GM19438 (cell line): ENCODE measurements around the gene NCOA6.
"Not testable (repeated sequence)": the region's sequence is repeated elsewhere in the genome, so short reads cannot be mapped to it uniquely, and the experiment has no call there.

Source experiments
- ATAC-seq: cut with Tn5 transposase; IDR thresholded peaks from one replicate; pipeline ENCODE4 v1.9.1; 2021; ENCODE audit warnings: low read depth; ENCODE audit not compliant: unreplicated experiment

Gene NCOA6

DNA sequence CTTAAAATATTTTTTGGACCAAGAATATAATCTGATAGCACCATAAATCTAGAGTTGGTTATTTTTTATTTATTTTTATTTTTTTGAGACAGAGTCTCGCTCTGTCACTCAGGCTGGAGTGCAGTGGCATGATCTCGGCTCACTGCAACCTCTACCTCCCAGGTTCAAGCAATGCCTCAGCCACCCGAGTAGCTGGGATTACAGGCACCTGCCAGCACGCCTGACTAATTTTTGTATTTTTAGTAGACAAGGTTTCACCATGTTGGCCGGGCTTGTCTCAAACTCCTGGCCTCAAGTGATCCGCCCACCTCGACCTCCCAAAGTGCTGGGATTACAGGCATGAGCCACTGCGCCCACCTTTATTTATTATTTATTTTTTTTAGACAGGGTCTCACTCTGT lies 45.2 kb downstream of the NCOA6 start:
- not testable (repeated sequence) for ATAC-seq

DNA sequence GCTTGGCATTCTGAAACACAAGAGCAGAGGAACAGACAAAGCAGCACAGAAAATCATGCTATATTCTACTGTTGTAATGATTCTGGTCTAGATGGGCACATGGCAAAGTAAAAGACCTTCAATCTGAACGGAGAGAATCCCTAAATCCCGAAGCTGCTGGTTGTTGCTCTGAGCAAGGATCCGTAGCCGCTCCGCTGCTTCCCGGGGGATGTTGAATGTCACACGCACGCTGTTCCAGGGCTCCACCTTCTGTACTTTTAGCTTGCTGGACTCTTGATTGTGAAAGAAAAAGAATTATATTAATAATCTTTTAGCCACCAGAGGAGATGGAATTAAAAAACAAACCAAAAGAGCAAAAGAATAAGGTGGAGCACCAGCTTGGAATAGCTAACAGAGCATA lies 49.3 kb downstream of the NCOA6 start:
- no peak for ATAC-seq

DNA sequence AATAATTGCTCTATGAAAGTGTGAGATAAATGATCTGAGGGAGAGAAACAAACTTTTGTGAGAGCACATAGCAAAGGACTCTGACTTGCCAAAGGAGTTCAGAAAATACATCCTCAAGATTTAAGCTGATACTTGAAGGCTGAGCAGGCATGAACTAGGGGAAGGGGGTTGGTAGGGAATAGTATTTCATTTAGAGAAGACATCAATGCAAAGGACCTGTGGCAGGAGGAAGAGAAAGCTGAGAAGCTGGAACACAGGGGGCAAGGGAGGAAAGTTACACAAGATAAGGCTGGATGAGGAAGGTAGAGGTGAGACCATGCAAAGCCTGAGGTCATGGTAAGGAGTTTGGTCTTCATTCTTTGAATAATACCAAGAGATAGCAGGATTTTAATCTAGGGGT lies 50.6 kb downstream of the NCOA6 start:
- no peak for ATAC-seq

DNA sequence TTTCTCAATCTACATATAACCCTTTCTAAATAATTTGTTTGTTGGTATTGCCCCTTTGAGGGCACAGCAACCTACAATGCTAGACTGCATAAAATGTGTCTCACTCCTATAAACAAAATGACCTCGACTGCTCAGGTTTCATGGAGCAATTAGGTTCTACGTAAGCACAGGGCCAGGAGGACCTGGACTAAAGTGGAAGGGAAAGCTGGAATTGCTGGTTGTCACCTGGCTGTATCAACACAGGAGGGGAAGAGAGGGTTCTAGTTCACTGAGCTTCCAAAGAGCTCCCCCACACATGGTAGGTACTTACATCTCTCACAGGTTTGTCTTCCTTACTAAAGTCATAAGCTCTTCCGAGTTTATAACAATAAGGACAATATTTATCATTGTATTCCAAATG lies 51.0 kb downstream of the NCOA6 start:
- ATAC-seq = no peak

DNA sequence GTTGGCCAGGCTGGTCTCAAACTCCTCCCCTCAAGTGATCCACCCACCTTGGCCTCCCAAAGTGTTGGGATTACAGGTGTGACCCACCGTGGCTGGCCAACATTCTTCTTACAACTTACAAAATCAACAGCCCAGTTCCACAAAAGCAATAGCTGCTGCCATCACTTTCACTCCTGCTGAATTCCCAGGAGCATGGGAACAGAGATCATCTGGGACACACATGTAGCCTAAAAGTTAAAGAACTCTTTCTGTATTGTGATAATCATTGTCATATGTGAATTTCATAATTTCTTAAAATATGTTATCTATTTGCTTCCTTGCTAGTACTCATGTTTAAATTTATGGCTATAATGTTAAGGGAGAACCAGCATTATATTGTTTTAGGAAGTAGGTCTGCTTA lies 51.7 kb downstream of the NCOA6 start:
- ATAC-seq = no peak

DNA sequence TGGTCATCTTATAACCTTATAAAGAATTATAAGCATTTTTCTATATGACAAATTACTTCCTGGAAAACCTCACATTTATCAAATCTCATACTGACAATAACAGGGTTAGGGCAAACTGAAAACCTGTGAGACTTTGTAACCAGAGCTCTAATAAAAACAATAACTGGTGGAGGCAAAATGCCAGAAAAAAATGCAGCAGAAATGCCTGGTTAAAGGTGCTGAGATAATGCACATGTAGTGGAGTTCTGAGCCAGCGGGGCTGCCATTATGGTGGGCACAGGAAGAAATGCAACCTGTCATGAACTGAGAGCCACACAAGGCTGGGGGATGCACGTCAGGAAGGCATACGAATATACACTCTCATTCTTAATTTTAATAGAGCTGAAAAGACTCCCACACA lies 53.0 kb downstream of the NCOA6 start:
- ATAC-seq = no peak

DNA sequence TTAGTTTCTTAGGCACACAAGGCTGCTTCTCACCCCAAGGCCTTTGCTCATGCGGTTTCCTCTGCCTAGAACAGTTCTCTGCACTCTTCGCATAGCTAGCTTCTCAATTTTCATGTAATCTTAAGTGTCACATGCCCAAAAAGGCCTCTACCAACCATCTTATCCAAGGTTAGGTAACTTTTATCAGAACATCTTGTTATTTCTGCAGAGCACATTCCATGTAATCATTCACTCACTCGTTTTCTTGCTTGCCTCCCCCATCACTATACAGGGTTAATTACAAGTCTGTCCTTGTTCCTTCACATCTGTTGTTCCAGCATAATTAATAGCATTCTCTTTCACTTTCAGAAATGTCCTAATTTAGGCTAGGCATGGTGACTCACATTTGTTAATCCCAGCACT lies 53.8 kb downstream of the NCOA6 start:
- ATAC-seq = no peak

DNA sequence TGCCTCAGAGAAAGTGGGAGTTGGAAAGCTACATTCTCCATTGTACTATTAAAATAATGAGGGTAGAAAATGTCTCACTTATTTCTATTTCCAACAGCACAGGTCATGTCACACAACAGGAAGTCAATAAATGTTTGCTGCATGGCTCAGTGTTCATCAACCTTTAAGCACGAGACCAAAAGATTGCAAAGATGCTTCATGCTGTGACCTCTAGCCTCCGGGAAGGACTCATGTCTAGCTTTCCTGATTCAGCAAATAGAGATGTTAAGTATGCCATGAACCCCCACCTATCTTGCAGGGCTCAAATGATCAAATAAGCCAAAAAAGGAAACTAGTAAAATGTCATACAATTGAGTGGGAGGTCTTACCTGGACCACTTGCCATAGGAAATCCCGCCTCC lies 57.4 kb downstream of the NCOA6 start:
- no peak for ATAC-seq

DNA sequence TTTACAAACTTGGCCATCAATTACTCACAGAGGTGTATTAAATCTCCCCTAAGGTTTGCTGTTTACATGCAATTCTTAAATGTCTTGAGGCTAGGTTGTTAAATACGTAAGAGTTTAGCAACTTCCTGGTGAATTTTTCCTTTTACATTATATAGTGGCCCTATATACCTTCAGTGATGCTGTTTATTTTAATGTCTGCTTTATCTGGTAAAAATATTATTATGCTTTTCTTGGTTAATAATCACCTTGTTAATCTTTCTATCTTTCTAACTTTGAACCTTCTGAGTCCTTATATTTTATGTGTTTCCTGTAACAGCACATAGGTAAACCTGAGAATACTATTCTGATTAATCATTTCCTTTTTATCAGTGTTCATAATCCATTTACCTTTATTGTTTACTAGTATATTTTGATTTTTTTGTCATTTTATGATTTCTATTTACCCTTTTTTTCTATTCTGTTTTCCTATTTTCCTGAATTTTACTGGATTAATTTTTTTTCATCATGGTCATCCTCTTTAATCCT lies 63.4 kb downstream of the NCOA6 start:
- no peak for ATAC-seq

DNA sequence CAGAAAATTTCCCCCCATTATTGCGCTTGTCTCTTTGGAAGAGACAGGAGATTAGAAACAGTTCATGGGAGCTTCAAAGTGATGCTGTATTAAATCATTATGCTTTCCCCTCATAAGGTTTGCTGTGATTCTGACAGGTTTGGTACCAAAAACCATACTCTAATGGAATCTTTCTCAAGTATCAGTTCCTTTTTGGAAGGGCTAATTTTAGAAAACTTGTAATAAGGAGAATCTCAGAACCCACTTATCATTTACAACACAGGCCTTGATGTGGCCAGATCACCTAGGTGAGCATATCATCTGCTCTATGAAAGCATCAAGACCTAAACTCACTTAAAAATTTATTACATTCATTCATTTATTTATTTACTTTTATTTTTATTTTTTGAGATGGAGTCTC lies 70.1 kb downstream of the NCOA6 start:
- ATAC-seq = no peak

DNA sequence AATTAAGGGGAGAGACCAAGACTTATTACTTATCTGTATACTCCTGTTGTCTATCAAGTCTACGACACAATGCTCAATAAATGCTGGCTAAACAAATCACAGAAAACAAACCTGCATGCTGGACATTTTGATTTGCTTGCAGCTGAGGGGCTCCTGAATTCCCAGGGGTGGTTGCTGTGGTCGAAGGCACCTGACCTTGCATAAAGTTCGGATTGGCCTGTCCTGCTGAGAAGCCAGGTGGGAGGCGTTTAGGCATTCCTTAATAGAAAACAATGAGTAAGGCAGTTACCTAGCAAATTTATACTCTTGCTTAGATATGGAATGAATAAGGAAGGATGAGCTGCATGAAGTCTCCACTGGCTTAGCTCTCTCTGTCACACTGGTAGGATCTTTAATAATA lies 70.8 kb downstream of the NCOA6 start:
- no peak for ATAC-seq

DNA sequence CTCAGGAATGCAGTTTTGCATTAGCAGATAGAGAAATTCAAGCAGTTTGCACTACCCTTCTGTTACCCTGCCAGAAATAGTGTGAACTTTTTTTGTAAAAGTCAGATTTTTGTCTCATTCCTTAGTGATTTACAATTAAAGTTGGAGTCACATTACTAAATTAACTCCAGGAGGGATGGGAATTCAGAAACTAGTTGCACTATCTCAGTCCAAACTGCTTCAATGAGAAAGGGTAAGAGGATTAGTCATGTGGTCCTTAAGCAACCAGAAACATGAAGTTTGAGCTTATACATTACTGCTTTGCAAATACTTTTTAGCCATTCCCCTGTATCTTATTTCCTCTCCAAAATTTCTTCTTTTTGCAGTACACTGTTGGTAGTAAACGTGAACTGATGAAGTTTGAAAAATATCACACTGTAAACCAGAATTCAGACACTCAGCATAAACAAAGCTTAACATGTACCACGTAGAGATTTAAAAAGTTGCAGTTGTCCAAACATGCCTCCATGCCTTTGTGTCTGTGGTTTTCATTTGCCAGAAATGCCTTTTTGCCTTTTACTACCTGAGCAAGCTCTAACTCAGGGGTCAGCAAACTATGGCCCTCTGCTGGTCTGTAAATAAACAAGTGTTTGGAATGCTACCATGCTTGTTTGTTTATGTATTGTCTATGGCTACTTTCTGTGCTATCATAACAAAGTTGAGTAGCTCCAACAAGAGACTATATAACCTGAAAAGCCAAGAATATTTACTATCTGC lies 71.6 kb downstream of the NCOA6 start:
- no peak for ATAC-seq

DNA sequence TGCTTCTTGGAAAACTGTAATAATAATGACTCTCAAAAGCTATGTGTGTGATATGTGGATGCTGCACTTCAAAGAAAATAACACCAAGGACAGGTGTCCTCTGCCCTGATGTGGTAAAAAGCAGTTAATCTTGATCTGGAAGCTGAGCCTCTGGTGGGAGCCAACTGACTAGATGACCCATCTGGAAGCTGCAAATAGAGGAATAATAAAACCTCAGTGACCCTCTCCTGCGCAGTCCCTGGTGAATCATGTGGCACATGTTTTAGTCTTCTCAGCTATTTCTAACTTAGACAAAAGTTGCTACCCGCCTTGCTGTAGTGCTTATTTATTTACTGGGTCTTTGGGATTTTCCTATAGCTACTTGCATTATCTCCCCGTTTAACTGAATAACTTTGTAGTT lies 74.0 kb downstream of the NCOA6 start:
- ATAC-seq = no peak

DNA sequence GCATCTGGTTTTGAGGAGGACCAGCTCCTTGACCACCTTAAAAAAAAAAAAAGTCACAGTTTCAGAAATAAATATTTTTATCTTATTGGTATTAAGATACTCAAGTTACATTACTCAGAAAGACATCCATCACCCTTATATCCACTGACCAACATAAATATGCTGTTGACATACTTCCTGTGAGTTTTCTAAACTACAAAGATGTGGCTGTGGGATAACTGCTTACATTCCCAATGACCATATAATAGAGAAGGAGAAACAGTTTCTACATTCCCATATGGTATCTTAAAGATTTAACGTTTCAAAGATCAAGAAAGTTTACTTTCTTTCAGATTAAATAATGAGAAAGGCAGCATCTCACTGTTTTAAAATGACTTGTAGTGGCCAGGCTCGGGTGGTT lies 75.0 kb downstream of the NCOA6 start:
- no peak for ATAC-seq

DNA sequence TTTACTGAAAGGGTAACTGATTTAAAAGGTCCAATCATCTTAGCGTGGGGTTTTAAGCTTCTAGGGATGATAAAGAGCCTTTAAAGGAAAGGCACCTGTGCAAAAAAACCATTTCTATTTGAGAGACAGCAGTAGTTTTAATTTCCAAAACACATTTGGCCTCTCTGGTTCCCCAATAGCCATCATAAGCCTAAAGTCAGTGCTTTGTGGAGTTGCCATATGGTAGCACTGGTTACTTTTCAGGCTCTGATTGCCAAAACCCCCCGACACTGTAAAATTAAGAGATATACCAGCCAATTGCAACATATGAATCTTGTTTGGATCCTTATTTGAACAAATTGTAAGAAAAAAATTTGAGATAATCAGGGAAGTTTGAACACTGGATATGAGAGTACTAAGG lies 76.7 kb downstream of the NCOA6 start:
- no peak for ATAC-seq

DNA sequence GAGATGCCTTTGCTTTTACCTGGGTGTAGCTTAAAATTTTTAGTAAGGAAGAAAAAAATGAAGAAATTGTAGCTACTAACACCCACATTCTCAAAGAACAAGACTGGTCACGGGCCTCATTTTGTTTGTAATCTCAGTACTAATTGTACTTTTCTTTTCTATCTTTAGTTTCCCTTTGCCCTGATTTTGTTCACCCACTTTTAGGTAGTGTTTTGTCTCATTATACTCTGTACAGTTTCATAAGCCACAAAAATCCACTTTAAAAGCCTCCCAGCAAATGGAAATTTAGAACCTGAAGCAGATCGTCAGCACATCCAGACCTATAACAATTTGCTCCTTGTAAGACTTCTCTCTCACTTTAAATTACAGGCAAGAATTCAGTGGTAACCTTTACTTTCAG lies 78.0 kb downstream of the NCOA6 start:
- ATAC-seq = no peak

DNA sequence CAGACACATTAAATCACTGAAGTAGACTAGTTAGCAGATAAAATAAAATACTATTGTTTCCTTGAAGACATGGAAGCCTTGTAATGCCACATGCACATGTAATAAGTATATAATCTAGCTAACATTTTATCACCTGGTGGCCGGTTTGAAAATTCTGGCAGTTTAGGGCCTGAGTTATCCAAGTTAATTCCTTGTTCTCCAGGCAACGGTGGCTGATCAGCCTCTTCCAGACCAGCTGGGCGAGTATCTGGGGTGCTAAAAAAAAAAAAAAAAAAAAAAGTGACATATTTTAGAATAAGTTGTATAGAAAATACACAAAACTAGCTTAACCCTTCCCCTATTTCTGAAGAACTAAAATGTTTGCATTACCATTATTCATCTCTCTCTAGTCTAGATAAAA lies 78.8 kb downstream of the NCOA6 start:
- no peak for ATAC-seq

DNA sequence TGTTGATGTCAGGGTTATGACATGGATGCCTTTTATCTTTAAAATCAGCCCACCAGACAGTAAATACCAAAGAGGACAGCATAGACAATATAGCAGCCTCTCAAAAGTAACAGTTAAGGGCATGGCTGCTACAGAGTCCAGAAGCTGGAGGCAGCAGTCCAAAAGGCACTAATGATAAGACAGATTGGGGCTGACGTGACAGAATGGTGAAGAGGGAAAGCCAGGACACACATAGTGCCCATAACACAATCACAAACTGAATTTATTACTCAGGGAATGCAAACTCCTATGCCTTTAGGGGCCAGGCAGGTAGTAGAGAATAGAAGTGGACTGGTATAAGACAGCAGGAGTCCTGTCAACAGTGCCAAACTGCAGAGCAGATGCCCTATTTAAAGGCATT lies 80.6 kb downstream of the NCOA6 start:
- ATAC-seq = no peak

DNA sequence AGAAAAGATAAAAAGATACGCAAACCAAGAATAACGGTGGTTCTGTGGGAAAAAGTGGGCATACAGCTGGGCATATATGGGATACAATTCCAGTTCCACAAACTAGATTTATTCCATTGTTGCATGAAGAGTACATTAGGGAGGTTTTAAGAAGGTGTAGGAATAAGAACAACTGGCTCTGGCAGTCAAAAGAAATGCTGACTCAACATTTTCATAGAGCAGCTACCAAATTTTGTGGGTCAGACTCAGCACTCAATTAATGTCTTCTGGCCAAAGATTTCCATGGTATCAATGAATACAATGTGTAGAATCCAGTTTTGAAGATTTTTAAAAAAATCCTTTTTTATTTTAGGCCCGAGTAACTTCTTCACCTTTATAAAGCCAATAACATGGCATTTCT lies 81.1 kb downstream of the NCOA6 start:
- no peak for ATAC-seq

DNA sequence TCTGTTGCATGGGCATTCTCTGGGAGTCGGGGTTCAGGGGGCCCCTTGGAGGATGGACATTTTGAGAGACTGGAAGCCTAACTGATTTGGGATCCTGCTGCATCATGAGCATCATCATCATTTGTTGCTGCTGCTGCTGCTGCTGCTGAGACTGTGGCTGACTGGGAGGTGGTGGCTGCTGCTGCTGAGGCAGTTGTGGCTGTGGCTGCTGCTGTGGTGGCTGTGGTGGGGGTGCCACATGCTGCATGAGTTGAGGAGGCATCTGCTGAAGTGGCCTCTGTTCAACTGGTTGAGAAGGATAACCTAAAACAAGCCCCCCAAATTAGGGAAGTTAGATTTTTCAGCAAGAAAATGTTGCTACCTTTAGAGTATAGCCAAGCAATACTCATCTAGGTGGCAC lies 82.4 kb downstream of the NCOA6 start:
- no peak for ATAC-seq

DNA sequence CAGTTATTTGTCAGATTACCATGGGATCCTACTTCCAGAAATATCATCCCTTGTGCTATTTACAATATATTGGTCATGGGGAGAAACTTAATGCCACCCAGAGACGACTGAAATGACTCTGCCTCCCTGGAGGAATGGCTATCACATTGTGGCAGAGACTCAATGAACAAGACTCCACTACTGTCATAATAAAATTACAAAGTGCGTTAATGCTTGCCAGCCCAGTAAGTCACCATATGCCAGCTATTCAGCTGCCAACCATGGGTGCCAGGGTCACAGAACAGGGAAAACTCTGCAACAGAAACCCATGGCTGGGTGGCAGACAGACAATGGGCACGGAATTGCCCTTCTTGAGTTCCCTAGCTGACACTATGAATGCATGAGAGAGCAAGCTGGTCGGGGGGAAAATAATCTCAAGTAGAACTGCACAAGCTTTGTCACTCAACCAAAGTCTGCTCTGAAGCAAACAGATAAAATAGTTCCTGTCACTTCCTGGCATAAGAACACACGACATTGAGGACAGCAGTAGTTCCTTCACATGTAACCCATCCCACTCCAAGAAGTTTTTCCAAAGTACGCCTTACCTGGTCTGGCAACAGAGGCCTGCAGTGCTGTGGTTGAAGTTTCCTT lies 89.2 kb downstream of the NCOA6 start:
- no peak for ATAC-seq

DNA sequence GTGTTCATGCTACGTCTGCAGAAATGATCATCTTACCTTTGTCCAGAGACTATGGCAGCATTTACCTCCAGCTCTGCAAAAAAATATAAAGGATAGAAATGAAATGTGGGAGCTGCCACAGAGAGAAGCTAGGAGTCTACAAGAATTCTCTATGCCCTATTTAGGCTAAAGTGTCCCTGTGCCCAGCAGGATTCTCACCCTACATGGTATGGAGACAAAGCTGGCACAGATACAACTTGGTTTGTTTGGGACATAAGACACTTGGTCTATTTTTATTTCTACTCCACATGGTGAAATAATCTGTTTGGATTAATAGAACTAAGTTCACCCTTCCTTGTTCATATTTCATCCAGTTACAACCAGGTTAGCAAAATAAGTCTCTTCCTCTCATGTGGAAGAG lies 92.9 kb downstream of the NCOA6 start:
- ATAC-seq = no peak
